MG63 (cell line): ENCODE measurements around the gene ATP1B1. TPM values are rescaled to one million over a fixed set of nuclear protein-coding genes. Genes with fewer than 3 reads are reported as not detected.
"Not testable (repeated sequence)": the region's sequence is repeated elsewhere in the genome, so short reads cannot be mapped to it uniquely, and the experiment has no call there.

Source experiments
- DNase-seq: peaks from one replicate; pipeline ENCODE4 v3.0.0-alpha.2; 2020
- H3K27me3 ChIP-seq: fragments of 250-450 bp; sonication (Bioruptor Pico); 2 replicates; pipeline ENCODE4 v1.5.1; 2020; ENCODE audit warnings: mild to moderate bottlenecking, moderate library complexity
- H3K36me3 ChIP-seq: fragments of 250-450 bp; sonication (Bioruptor Pico); 2 replicates; pipeline ENCODE4 v1.5.1; 2020; ENCODE audit warnings: mild to moderate bottlenecking, moderate library complexity
- H3K4me3 ChIP-seq: fragments of 250-450 bp; sonication (Bioruptor Pico); 2 replicates; pipeline ENCODE4 v1.5.1; 2020; ENCODE audit warnings: mild to moderate bottlenecking, moderate library complexity
- H3K9me3 ChIP-seq: fragments of 250-450 bp; sonication (Bioruptor Pico); 2 replicates; pipeline ENCODE4 v1.5.1; 2020; ENCODE audit warnings: mild to moderate bottlenecking, moderate library complexity
- total RNA-seq: library from RNA; depleted of rRNA; stranded (reverse); fragments of >200 nt; shearing (Covaris generic); gene quantifications from 2 replicates; pipeline ENCODE4 v1.2.3, GENCODE V29; 2014; ENCODE audit warnings: low replicate concordance

Gene ATP1B1
- total RNA-seq, 1 experiment from 2014 or later = 3.7 TPM

DNA sequence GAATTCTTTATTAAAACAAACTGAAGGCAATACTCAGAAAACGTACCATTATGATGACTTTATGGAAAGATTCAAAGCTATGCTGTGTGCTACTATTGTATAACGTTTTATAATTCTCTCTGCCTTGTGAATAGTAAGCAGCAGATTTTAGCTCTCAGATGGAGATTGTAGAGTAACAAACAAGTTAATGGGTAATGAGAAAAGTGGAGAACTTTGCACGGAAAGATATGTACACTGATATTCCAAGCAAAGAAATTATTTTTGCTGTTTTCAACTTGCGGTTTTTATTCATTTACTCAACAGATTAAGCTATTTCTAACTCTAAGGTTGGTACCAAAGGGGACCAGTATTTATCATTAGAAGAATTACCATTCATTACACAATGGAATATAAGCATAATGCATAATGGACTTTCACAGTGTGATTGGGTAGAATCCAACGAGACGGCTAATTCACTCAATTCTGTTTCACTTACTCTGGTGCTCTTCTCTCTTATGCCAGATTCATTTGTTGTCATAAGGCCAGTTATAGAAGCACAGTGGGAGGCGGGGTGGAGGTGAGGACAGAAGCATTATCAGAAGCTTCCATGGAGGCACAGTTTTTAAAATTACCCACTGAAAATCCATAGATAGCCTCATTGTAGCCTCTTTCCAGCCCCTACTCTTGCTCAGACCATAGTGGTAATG, 38.6 kb downstream of the ATP1B1 start:
- Histone ChIP-seq H3K9me3 (no peaks in the 10 kb centered on the region), H3K4me3 (no peak overlapping the region), H3K27me3 (no peaks in the 10 kb centered on the region), H3K36me3 (no peaks in the 10 kb centered on the region)
- no peak for DNase-seq

DNA sequence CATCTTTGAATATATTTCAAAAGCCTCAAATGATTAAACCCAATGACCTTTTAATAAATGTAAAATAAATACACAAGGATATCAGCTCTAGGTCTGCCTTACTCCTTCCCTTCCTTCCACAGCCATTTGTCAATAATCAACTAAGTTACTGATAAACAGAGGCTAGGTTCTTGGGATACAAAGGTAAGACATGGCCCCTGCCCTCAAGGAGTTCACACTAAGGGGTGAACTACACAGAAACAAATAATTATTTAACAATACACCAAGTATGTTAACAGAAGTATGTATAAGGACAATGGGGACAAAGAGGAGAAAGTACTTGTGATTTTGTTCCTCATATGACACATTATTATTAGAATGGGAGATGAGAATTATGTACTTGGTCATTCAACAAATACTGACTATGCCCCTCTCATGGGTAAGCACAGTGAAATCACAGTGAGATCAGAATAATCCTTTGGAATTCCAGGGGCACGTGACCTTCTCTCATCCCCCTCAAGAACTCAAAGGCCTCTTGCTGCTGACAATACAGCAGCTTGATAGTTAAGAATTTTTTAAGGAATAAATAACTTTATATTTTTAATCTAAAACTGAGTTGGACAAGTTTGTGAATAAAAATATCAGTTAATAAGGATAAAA, 40.2 kb downstream of the ATP1B1 start:
- no peak for DNase-seq

DNA sequence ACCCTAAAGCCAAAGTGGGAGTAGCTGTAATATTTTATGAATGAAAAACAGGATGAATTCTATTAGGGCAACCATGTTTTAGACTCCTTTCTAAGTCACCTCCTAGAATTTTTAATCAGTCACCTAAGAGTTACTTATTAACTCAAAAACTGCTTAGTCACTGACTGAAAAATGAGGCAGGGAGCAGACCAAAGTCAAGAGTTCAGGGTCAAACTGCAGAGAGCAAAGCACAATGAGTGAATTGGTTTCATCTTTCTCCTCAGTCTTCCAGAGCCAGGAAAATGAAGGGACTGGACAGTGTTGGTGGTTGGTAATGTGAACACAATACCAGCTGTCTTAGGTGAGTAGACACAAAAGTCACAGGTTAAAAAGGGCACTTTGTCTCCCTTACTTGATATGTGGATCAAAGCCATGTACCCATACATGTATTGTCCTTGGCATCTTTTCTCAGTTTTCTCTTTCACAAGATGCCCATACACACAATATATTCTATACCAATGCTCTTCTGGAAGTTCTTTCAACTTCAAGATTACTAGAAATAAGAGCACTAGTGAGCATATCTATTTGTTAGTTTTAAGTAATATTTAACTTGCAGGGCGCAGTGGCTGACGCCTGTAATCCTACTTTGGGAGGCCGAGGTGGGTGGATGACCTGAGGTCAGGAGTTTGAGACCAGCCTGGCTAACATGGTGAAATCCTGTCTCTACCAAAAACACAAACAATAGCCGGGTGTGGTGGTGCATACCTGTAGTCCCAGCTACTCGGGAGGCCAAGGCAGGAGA, 42.2 kb downstream of the ATP1B1 start:
- Histone ChIP-seq H3K27me3 (no peaks in the 10 kb centered on the region), H3K36me3 (no peaks in the 10 kb centered on the region), H3K9me3 (no peaks in the 10 kb centered on the region), H3K4me3 (no peak overlapping the region)
- DNase-seq = no peak

More for the DNA sequence above, 40.2 kb downstream of the ATP1B1 start:
- Histone ChIP-seq H3K9me3 (no peaks in the 10 kb centered on the region), H3K4me3 (no peak overlapping the region), H3K27me3 (no peaks in the 10 kb centered on the region), H3K36me3 (no peaks in the 10 kb centered on the region)

DNA sequence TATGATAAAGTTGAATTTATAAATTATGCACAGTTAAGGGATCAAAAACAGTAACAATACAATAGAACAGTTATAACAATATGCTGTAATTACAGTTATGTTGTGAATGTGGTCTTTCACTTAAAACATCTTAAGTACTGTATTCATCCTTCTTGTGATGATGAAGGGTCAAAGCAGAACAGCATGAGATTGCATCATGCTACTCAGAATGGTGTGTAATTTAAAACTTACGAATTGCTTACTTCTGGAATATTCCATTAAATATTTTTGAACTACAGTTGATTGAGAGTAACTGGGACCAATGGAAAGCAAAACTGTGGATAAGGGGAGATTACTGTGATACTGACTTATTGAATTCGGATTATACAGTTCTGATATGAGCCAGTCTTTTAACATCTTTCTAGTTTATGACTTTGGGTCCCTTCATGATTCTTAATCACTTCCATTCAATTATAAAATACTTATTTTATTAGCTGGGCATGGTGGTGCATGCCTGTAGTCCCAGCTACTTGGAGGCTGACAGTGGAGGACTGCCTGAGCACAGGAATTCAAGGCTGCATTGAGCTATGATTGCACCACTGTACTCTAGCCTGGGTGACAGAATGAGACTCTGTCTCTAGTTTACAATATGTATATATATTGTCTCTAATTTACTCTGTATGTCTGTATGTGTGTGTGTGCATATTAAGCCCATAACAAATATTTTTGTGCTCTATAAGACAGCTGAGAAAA, 43.2 kb downstream of the ATP1B1 start:
- H3K4me3 ChIP-seq = no peak overlapping the region
- no peaks in the 10 kb centered on the region for H3K9me3 ChIP-seq
- no peaks in the 10 kb centered on the region for H3K27me3 ChIP-seq
- no peak for DNase-seq
- no peaks in the 10 kb centered on the region for H3K36me3 ChIP-seq

DNA sequence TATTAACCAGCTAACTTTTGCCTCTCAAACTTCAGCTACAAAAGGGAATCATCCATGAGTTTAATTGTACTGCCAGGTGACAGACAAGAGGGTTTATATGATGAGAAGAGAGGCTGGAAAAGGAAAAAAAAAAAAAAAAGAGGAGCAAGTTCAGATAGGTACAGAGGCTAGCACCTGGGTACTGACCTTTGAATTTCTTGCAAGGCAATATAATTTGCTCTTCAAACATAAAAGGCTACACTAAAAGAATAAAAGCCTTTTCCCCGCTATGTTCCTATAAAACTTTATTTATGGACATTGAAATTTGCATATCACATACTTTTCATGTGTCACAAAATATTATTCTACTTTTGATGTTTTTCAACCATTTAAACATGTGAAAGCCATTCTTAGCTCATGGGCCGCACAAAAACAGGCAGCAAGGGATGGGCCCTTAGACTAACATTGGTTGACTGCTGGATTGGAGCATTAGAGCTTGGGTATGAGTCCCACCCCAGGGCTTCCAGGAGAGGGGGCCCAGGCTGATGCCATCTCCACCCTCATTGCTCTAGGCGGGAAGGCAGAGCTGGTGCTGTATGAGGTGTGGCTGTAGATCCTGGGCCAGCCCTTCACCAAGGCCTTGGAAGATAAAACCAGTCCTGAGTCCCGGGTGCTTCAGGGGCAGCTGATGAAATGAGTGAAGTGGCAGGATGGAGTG, 44.3 kb downstream of the ATP1B1 start:
- Histone ChIP-seq H3K36me3 (no peaks in the 10 kb centered on the region), H3K4me3 (no peak overlapping the region), H3K9me3 (no peaks in the 10 kb centered on the region), H3K27me3 (no peaks in the 10 kb centered on the region)
- no peak for DNase-seq

DNA sequence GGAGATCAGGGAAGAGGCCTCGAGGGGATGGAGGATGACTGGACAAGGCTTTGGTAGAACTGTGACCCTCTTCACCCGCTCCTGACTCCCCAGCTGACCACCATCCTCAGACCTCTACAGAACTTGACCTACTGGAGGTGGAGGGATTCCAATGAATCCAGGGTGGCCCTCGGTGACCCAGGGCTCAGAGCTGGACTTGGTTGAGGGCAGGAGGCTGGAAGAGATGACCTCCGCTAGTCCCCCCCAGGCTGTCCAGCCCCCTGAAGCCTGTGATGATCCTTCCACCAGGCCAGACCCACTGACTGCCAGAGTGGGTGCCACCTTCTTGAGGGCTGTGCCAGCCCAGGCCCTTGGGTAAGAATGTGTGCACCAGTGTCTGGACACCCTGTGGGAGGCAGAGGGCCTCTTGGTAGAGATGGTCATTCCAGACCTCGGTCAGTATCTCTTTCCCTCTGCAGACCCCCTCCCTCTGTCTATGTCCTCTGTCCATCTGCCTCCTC, 44.9 kb downstream of the ATP1B1 start:
- Histone ChIP-seq H3K9me3 (no peaks in the 10 kb centered on the region), H3K27me3 (no peaks in the 10 kb centered on the region), H3K36me3 (no peaks in the 10 kb centered on the region), H3K4me3 (no peak overlapping the region)
- DNase-seq = no peak

DNA sequence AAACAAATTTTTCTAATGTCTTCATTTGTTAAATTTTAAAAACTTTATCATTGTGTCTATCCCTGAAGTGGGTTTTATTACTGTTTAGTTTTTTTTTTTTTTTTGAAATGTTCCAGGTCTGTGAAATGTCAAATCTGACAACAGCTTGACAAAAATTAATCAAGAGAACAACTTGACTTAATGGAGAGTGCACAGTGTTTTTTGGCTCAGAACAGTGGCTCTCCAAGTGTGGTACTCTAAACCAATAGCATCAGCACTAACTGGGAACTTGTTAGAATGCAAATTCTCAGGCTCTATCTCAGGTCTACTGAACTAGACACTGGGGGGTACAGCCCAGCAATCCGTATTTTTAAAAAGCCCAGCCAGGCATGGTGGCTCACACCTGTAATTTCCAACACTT, 49.2 kb downstream of the ATP1B1 start:
- H3K9me3 ChIP-seq = no peaks in the 10 kb centered on the region
- no peaks in the 10 kb centered on the region for H3K27me3 ChIP-seq
- DNase-seq = no peak
- no peaks in the 10 kb centered on the region for H3K36me3 ChIP-seq
- H3K4me3 ChIP-seq = no peak overlapping the region

DNA sequence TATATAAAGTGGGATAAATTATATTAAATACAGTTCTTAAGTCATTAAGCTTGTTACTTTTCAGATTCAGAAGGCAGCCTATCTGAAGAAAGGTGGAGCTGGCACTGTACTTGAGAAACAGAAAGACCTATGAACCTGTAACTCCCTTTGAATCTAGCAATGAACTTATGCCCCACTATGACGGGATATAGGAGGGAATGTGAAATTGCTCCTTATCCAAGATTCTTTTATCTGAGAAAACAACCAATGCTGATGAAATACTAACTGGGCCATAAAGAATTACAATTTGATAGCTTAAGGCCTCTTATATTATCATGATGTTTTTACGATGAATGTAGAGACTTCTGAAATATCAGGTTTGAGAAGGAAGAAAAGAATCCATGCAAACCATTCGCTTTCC, 50.1 kb downstream of the ATP1B1 start:
- H3K36me3 ChIP-seq = no peaks in the 10 kb centered on the region

DNA sequence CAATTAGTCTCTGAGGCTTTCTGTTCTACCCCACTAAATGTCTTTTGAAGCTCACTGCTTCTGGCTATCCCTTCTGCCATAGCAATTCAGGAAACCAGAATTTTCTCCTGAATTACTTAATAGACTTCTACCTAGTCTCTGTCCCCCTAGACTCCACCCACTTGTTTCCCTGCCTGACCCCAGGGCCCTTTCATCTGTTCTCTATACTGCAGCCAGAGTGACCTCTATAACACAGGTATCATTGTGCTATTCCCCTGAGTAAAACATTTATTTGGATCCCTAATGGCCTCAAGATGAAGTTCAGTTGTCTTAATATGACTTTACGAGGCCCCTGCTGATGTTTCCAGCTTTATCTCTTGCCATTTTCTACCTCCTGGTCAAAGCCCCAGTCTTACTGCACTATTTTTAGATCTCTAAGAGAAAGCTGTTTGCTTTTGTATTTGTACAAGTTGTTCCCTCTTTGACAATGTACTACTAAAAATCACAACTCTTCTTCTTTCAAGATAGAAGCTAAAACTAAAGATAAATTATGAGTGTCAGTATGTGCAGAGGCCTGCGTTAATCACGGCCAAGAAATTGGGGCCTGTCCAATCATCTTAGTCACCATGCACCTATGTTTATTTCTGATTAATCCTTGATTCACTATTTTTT, 54.5 kb downstream of the ATP1B1 start:
- H3K9me3 ChIP-seq = no peaks in the 10 kb centered on the region
- no peaks in the 10 kb centered on the region for H3K27me3 ChIP-seq
- peak; percentile 13 for DNase-seq
- no peaks in the 10 kb centered on the region for H3K36me3 ChIP-seq
- H3K4me3 ChIP-seq = no peak overlapping the region

More for the DNA sequence above, 50.1 kb downstream of the ATP1B1 start:
- no peaks in the 10 kb centered on the region for H3K27me3 ChIP-seq
- no peak overlapping the region for H3K4me3 ChIP-seq
- no peaks in the 10 kb centered on the region for H3K9me3 ChIP-seq
- no peak for DNase-seq

DNA sequence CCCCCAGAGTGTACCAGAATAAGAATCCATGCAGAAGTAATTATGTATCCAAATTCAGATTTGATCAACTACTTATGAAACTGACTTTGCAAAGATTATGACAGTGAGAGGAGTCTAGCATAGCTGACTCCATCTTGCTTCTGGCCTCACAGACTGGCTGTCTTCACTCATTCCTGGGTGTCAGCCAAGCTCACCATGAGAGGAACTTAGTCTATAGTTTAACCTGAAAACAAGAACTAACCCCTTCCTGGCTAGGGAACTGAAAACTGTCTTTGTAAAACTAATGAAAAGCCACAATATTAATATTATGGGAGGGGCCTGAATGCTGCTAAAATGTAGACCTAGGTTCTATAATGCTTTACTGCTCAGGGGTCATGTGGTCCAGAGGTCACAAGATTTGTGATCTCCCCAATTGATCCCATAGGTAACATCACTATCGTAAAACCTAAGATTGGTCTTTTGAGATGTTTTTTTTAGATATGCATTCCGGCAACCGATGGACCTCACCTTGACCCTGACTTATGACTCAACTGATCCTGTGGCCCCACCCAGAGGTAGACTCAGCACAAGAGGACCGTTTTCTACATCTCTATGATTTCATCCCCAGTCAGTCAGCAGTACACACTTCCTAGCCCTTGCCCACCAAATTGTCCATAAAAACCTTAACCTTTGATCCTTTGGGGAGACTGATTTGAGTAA, 55.2 kb downstream of the ATP1B1 start:
- no peaks in the 10 kb centered on the region for H3K36me3 ChIP-seq
- H3K27me3 ChIP-seq = no peaks in the 10 kb centered on the region
- no peak overlapping the region for H3K4me3 ChIP-seq
- no peak for DNase-seq
- no peaks in the 10 kb centered on the region for H3K9me3 ChIP-seq

DNA sequence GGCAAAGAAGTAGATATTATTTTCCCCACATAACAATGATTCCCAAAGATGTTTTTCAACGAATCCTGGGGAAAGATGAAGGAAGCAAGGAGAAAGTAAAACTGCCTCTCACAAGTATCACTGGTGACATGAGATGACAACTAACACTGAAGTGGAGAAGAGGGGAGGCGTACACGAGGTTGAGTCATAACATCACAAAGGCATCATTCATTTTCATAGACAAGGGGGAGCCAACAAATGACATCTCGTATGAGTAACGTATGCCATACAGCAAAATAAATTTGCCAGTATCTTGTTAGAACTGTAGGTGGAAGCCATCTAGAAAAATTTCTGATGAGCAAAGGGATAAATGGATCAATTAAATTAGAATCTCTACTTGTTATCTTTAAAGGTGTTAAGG, 56.6 kb downstream of the ATP1B1 start:
- no peak overlapping the region for H3K4me3 ChIP-seq
- no peaks in the 10 kb centered on the region for H3K36me3 ChIP-seq
- H3K9me3 ChIP-seq = no peaks in the 10 kb centered on the region
- H3K27me3 ChIP-seq = no peaks in the 10 kb centered on the region
- peak; percentile 14 for DNase-seq

DNA sequence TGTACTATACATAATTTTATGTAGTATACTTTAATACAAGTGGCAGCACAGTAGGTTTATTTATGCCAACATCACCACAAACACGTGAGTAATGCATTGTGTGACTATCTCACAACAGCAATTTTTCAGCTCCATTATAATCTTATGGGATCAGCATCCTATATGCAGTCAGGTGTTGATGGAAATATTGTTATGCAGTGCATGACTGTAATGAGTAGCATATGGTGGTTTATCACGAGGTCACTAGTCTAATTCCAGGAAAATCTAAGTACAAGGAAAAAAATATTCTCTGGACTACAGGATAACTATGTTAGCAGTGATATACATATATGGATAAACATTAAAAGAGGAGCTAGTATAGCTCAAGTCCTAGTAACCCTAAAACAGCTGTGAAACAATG, 69.0 kb downstream of the ATP1B1 start:
- Histone ChIP-seq H3K27me3 (no peaks in the 10 kb centered on the region), H3K4me3 (no peak overlapping the region), H3K36me3 (no peaks in the 10 kb centered on the region), H3K9me3 (no peaks in the 10 kb centered on the region)
- DNase-seq = no peak

DNA sequence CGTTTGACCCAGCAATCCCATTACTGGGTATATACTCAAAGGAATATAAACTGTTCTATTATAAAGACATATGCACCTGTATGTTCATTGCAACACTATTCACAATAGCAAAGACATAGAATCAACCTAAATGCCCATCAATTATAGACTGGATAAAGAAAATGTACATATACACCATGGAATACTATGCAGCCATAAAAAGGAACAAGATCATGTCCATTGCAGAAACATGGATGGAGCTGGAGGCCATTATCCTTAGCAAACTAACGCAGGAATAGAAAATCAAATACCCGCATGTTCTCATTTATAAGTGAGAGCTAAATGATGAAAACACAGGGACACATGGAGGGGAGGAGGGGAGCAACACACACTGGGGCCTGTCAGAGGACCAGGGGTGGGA, 72.9 kb downstream of the ATP1B1 start:
- not testable (repeated sequence) for H3K36me3 ChIP-seq, H3K9me3 ChIP-seq, H3K27me3 ChIP-seq, DNase-seq, H3K4me3 ChIP-seq

DNA sequence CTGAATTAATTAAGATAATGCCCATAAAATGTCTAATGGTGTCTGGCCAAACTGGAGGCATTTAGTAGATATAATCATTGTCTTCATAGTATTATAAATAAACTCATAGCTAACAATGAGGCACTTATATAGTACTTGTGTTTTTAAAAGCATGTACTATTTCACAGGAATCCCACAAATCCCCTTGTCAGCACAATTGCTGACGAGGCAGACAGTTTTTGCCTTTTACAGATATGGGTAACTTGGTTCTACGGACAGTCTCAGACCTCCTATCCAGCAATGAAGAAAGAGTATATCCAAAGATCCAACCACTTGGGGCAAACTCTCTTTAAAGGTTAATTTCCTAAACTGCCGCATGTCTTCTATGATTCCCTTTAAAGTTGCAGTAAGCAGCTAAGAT, 73.7 kb downstream of the ATP1B1 start:
- Histone ChIP-seq H3K9me3 (no peaks in the 10 kb centered on the region), H3K36me3 (no peaks in the 10 kb centered on the region), H3K4me3 (no peak overlapping the region), H3K27me3 (no peaks in the 10 kb centered on the region)
- no peak for DNase-seq
